ENCODE results near the gene MAPK10. TPM values are rescaled to one million over a fixed set of nuclear protein-coding genes. Genes with fewer than 3 reads are reported as not detected.

Gene MAPK10
- total and polyA plus RNA-seq, 8 donors, result 16.1 to 44.4 (median 30.5) TPM

DNA sequence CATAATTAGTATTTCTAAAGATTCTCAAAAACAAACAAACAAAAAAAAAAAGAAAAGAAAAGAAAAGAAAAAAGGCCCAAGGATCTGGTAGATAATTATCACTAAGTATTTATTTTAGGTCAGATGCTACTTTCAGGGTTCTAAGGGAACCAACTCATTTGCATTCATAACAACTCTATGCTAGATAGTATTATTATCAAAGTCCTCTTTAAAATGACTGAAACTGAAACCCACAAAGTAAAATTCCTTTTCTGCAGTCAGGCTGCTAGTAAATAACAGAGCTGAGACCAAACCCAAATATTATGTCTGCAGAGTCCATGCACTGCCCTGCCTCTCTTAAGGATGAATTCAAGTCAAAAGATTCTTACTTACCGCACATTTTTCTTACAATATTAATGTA, 38.3 kb upstream of the MAPK10 start:
- Histone ChIP-seq H3K27me3 (no peaks in the 10 kb centered on the region), H3K4me3 (no peak overlapping the region), H3K27ac (no peak overlapping the region), H3K9me3 (no peaks in the 10 kb centered on the region), H3K36me3 (no peaks in the 10 kb centered on the region), H3K4me1 (no peaks in the 10 kb centered on the region)
- ATAC-seq (no peak), DNase-seq (no peak)
- intact Hi-C loops (cut with DNase I), result no loop called here
- TF ChIP-seq, protein P1, sequence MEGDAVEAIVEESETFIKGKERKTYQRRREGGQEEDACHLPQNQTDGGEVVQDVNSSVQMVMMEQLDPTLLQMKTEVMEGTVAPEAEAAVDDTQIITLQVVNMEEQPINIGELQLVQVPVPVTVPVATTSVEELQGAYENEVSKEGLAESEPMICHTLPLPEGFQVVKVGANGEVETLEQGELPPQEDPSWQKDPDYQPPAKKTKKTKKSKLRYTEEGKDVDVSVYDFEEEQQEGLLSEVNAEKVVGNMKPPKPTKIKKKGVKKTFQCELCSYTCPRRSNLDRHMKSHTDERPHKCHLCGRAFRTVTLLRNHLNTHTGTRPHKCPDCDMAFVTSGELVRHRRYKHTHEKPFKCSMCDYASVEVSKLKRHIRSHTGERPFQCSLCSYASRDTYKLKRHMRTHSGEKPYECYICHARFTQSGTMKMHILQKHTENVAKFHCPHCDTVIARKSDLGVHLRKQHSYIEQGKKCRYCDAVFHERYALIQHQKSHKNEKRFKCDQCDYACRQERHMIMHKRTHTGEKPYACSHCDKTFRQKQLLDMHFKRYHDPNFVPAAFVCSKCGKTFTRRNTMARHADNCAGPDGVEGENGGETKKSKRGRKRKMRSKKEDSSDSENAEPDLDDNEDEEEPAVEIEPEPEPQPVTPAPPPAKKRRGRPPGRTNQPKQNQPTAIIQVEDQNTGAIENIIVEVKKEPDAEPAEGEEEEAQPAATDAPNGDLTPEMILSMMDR (IDR thresholded peaks at IDR 0.05), result no peak

DNA sequence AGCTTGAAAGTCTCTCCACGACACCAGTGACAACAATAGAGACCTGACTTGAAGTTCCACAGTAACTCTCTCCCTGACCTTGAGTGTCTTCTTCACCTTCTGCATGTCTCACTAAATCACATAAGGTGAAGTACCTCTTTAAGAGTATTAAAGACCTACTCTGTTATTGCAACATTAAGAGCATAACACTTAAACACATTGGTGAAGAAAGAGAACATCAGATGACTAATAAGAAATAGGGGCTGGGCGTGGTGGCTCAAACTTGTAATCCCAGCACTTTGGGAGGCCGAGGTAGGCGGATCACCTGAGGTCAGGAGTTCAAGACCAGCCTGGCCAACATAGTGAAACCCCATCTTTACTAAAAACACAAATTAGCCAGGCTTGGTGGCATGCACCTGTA, 33.9 kb upstream of the MAPK10 start:
- H3K27me3 ChIP-seq, result no peaks in the 10 kb centered on the region
- H3K4me3 ChIP-seq, result no peak overlapping the region
- H3K4me1 ChIP-seq, result no peaks in the 10 kb centered on the region
- no peaks in the 10 kb centered on the region for H3K9me3 ChIP-seq
- intact Hi-C loops (cut with DNase I), result no loop called here
- ATAC-seq (no peak), DNase-seq (no peak)
- TF ChIP-seq, protein P1 (IDR thresholded peaks at IDR 0.05), result no peak
- no peaks in the 10 kb centered on the region for H3K36me3 ChIP-seq
- H3K27ac ChIP-seq, result no peak overlapping the region

DNA sequence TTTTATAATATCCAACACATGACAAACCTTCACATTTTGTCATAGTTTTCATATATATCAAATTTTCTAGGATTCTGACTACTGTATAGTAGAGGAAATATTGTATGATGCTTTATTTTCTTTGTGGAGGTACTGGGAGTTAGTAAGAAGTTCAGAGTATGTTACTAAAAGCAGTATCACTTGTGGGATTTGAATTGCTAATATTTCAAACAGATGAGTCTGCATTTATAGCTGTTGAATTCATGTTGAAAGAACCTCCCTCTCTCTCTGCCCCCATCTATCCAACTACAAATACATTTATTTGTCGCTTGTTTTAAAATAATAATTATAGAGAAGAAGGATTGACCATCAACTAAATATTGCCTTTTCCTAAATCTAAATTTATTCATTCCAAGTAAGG, 29.8 kb upstream of the MAPK10 start:
- no peaks in the 10 kb centered on the region for H3K27me3 ChIP-seq
- DNase-seq (no peak), ATAC-seq (no peak)
- H3K36me3 ChIP-seq, result no peaks in the 10 kb centered on the region
- intact Hi-C loops (cut with DNase I), result no loop called here
- no peak overlapping the region for H3K27ac ChIP-seq
- TF ChIP-seq, protein P1 (IDR thresholded peaks at IDR 0.05), result no peak
- H3K9me3 ChIP-seq, result no peaks in the 10 kb centered on the region
- no peak overlapping the region for H3K4me3 ChIP-seq
- H3K4me1 ChIP-seq, result no peaks in the 10 kb centered on the region

DNA sequence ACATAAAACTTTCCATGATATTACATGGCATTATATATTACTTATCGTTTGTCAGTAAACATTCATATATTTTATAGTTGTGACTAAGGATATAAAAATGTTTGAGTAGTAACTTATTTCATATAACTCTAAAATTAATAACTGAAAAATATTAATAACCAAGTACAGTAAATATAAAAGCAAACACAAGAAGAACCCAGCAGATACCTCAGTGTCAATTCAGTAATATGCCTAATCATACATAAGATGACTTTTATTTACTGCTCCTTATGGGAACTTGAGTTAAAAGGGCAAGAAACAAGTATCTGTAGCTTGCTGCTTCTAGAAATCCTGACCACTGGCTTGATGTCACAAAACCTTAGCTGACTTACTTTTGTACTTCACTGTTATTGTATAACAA, 28.4 kb upstream of the MAPK10 start:
- Histone ChIP-seq H3K27me3 (no peaks in the 10 kb centered on the region), H3K4me1 (no peaks in the 10 kb centered on the region), H3K9me3 (no peaks in the 10 kb centered on the region), H3K4me3 (no peak overlapping the region), H3K36me3 (no peaks in the 10 kb centered on the region), H3K27ac (no peak overlapping the region)
- intact Hi-C loops (cut with DNase I), result no loop called here
- ATAC-seq (no peak), DNase-seq (no peak)
- TF ChIP-seq, protein P1 (IDR thresholded peaks at IDR 0.05), result no peak

DNA sequence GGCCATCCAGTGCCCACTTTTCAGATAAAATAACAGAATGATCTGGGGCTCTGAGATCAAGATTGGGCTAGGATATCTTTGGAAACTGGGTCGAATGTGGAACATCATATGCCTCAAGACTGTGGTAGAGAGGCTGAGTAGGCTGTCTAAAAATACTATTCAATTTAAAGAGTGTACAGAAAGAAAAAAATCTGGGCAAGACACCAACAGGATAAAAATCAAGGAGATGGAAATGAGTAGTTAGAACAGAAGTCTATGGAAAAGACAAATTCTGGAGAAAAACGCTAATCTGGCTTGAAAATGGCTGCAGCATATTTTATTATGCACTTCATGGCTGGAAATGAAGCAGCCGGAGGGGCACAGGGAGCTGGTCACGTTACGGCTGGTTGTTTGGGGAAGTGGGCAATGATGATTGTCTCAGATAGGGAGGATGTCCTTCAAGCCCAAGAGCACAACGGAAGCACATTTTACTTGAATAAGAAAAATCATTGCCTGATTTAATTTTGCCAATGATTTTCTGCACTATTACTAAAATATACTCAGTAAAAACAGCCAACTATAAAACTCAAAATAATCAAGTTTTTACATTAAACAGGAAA, 27.1 kb upstream of the MAPK10 start:
- Histone ChIP-seq H3K4me3 (no peak overlapping the region), H3K27me3 (no peaks in the 10 kb centered on the region), H3K27ac (no peak overlapping the region), H3K4me1 (no peaks in the 10 kb centered on the region), H3K36me3 (no peaks in the 10 kb centered on the region), H3K9me3 (no peaks in the 10 kb centered on the region)
- TF ChIP-seq, protein P1 (IDR thresholded peaks at IDR 0.05), result no peak
- ATAC-seq, result no peak
- no peak for DNase-seq
- intact Hi-C loops (cut with DNase I), result no loop called here

All from left lung (tissue), 10 donors.